IMR-90 (cell line): Measurements from ENCODE around the gene PNKP. TPM values are rescaled to one million over a fixed set of nuclear protein-coding genes. Genes with fewer than 3 reads are reported as not detected.

ENCODE experiments used
- ATAC-seq: fragments of 200-7000 bp; cut with Tn5 transposase; 2 replicates; pipeline ENCODE4 v1.9.1; 2020; ENCODE audit warnings: low read depth, mild to moderate bottlenecking, moderate library complexity
- BruUV-seq: library from RNA; stranded (reverse); fragments of 400-500 nt; replicated peaks from 2 replicates; lab custom pipeline; 2021; lab: Mats Ljungman, UMichigan
- CTCF ChIA-PET: fragments of 300-600 bp; formaldehyde crosslinking; extraction: SDS; loops from one replicate; lab custom pipeline; 2021; ENCODE audit warnings: antibody characterized with exemption; lab: Yijun Ruan, JAX
- POLR2A ChIA-PET: fragments of 300-600 bp; sonication (Branson Sonifier 250); formaldehyde crosslinking; loops from one replicate; lab custom pipeline; 2022; ENCODE audit warnings: antibody characterized with exemption; ENCODE audit not compliant: unreplicated experiment; lab: Charles Lee
- DNase-seq: peaks from one replicate; pipeline ENCODE4 v3.0.0; 2013
- H2AFZ ChIP-seq: replicated peaks from 2 replicates; pipeline ENCODE3; 2013; ENCODE audit warnings: low read length, mild to moderate bottlenecking; ENCODE audit not compliant: poor library complexity
- H2AK5ac ChIP-seq: 2 replicates; pipeline ENCODE4 v1.6.1; 2013; ENCODE audit warnings: low read depth, low read length, inconsistent platforms
- H2AK9ac ChIP-seq: replicated peaks from 2 replicates; pipeline ENCODE3; 2013; ENCODE audit warnings: mild to moderate bottlenecking, low read depth, low read length, moderate library complexity; ENCODE audit not compliant: poor library complexity
- H2BK120ac ChIP-seq: 2 replicates; pipeline ENCODE4 v1.6.1; 2013; ENCODE audit warnings: low read depth, low read length, inconsistent platforms
- H2BK15ac ChIP-seq: 3 replicates; pipeline ENCODE4 v1.6.1; 2013; ENCODE audit warnings: low read depth, low read length, inconsistent platforms
- H2BK20ac ChIP-seq: 2 replicates; pipeline ENCODE4 v1.6.1; 2013; ENCODE audit warnings: low read depth, mild to moderate bottlenecking, inconsistent platforms, low read length, moderate library complexity
- H2BK5ac ChIP-seq: 2 replicates; pipeline ENCODE4 v1.6.1; 2013; ENCODE audit warnings: mild to moderate bottlenecking, low read depth, low read length, inconsistent platforms; ENCODE audit not compliant: poor library complexity, severe bottlenecking
- H3K14ac ChIP-seq: replicated peaks from 2 replicates; pipeline ENCODE4 v1.6.1; 2013; ENCODE audit warnings: low read depth, low read length, inconsistent platforms
- H3K18ac ChIP-seq: 2 replicates; pipeline ENCODE4 v1.6.1; 2013; ENCODE audit warnings: low read depth, low read length, control low read depth
- H3K23ac ChIP-seq: 2 replicates; pipeline ENCODE4 v1.6.1; 2013; ENCODE audit warnings: low read depth, low read length, inconsistent platforms
- H3K27ac ChIP-seq: 2 replicates; pipeline ENCODE4 v1.5.1; 2013; ENCODE audit warnings: mild to moderate bottlenecking, control low read depth, low read length; ENCODE audit not compliant: insufficient read depth
- H3K27me3 ChIP-seq: 2 replicates; pipeline ENCODE4 v1.6.1; 2013; ENCODE audit warnings: low read length; ENCODE audit not compliant: control insufficient read depth, insufficient read depth
- H3K36me3 ChIP-seq: 2 replicates; pipeline ENCODE4 v1.6.1; 2013; ENCODE audit warnings: low read length, mixed read lengths; ENCODE audit not compliant: control insufficient read depth, insufficient read depth
- H3K4ac ChIP-seq: 2 replicates; pipeline ENCODE4 v1.6.1; 2013; ENCODE audit warnings: low read depth, low read length, inconsistent platforms
- H3K4me1 ChIP-seq: 2 replicates; pipeline ENCODE4 v1.6.1; 2013; ENCODE audit warnings: low read length, mixed read lengths; ENCODE audit not compliant: control insufficient read depth, insufficient read depth
- H3K4me2 ChIP-seq: 2 replicates; pipeline ENCODE4 v1.6.1; 2013; ENCODE audit warnings: low read depth, mild to moderate bottlenecking, control low read depth, low read length, moderate library complexity
- H3K4me3 ChIP-seq: 2 replicates; pipeline ENCODE4 v1.5.1; 2013; ENCODE audit warnings: low read depth, mild to moderate bottlenecking, control low read depth, low read length, moderate library complexity; ENCODE audit not compliant: insufficient read depth
- H3K56ac ChIP-seq: 2 replicates; pipeline ENCODE4 v1.6.1; 2013; ENCODE audit warnings: low read length, inconsistent platforms; ENCODE audit not compliant: insufficient read depth; ENCODE audit errors: extremely low read depth
- H3K79me1 ChIP-seq, 2 experiments: 2 replicates each; pipeline ENCODE4 v1.6.1; 2013; ENCODE audit warnings: low read length in 2 of 2, inconsistent platforms in 1 of 2, low read depth in 1 of 2
- H3K9ac ChIP-seq: 2 replicates; pipeline ENCODE4 v1.6.1; 2013; ENCODE audit warnings: low read depth, low read length, control low read depth
- H3K9me1 ChIP-seq: 2 replicates; pipeline ENCODE4 v1.6.1; 2013; ENCODE audit warnings: low read length, inconsistent platforms; ENCODE audit not compliant: insufficient read depth
- H3K9me3 ChIP-seq: 2 replicates; pipeline ENCODE4 v1.6.1; 2013; ENCODE audit warnings: low read length; ENCODE audit not compliant: control insufficient read depth, insufficient read depth
- H4K20me1 ChIP-seq: 2 replicates; pipeline ENCODE4 v1.6.1; 2013; ENCODE audit warnings: low read length, inconsistent platforms; ENCODE audit not compliant: insufficient read depth
- H4K5ac ChIP-seq: 2 replicates; pipeline ENCODE4 v1.6.1; 2013; ENCODE audit warnings: mild to moderate bottlenecking, low read depth, low read length, control low read depth
- H4K8ac ChIP-seq, 2 experiments: 2 replicates each; pipeline ENCODE4 v1.6.1; 2013; ENCODE audit warnings: low read depth in 2 of 2, low read length in 2 of 2, control low read depth in 1 of 2, inconsistent platforms in 1 of 2
- H4K91ac ChIP-seq: 2 replicates; pipeline ENCODE4 v1.6.1; 2013; ENCODE audit warnings: low read depth, low read length, inconsistent platforms; ENCODE audit not compliant: insufficient read depth
- BHLHE40 ChIP-seq: fragments of 150-350 bp; IDR thresholded peaks from 2 replicates; pipeline ENCODE4 v1.6.1; 2016; ENCODE audit warnings: mild to moderate bottlenecking, low read depth, low read length
- CEBPB ChIP-seq: IDR thresholded peaks from 2 replicates; pipeline ENCODE4 v1.6.1; 2012; ENCODE audit warnings: low read depth, low read length, improper control_type of control experiment
- CHD1 ChIP-seq: IDR thresholded peaks from 2 replicates; pipeline ENCODE4 v1.6.1; 2012; ENCODE audit warnings: low read depth, low read length, improper control_type of control experiment
- FOS ChIP-seq: fragments of 150-350 bp; IDR thresholded peaks from 2 replicates; pipeline ENCODE4 v1.6.1; 2016; ENCODE audit warnings: low read depth, low read length
- MAFK ChIP-seq: IDR thresholded peaks from 2 replicates; pipeline ENCODE4 v1.6.1; 2012; ENCODE audit warnings: low read depth, low read length, improper control_type of control experiment
- MAZ ChIP-seq: IDR thresholded peaks from 2 replicates; pipeline ENCODE4 v1.6.1; 2012; ENCODE audit warnings: low read depth, mild to moderate bottlenecking, low read length, improper control_type of control experiment, moderate library complexity, borderline replicate concordance
- NFE2L2 ChIP-seq: fragments of 150-350 bp; IDR thresholded peaks from 2 replicates; pipeline ENCODE4 v1.6.1; 2016; ENCODE audit warnings: low read depth, mild to moderate bottlenecking, low read length
- POLR2A ChIP-seq: IDR thresholded peaks from 2 replicates; pipeline ENCODE4 v1.6.1; 2012; ENCODE audit warnings: mild to moderate bottlenecking, low read depth, low read length
- RCOR1 ChIP-seq: IDR thresholded peaks from 2 replicates; pipeline ENCODE4 v1.6.1; 2012; ENCODE audit warnings: mild to moderate bottlenecking, low read length, improper control_type of control experiment; ENCODE audit not compliant: insufficient replicate concordance
- SMC3 ChIP-seq: fragments of 150-350 bp; IDR thresholded peaks from 2 replicates; pipeline ENCODE4 v1.6.1; 2016; ENCODE audit warnings: low read depth, mild to moderate bottlenecking, antibody characterized with exemption, low read length, moderate library complexity
- WGBS, 2 experiments: methylation state at CpG; one replicate each; pipeline versions ENCODE4 v1.1.5 to v1.1.7; 2013; ENCODE audit warnings: missing lambda C conversion rate in 2 of 2; ENCODE audit not compliant: insufficient read length in 1 of 2; ENCODE audit errors: extremely low coverage in 2 of 2; 5-methylcytosine and 5-hydroxymethylcytosine counted together
- dilution Hi-C: fragments of 300-500 bp; cut with HindIII; formaldehyde crosslinking; loops from one replicate; pipeline ENCODE4 v1.14.3; 2018; ENCODE audit warnings: low sequenced_read_pairs; ENCODE audit not compliant: unreplicated experiment
- in situ Hi-C: fragments of 300-500 bp; cut with MboI; formaldehyde crosslinking; loops from 3 replicates; pipeline ENCODE4 v1.14.3; 2019; ENCODE audit warnings: low sequenced_read_pairs, inconsistent platforms, mixed read lengths
- intact Hi-C: fragments of 100-400 bp; cut with micrococcal nuclease; formaldehyde crosslinking; loops from 2 replicates; pipeline ENCODE4 v1.10.0; 2022
- polyA plus RNA-seq, 3 experiments: library from polyadenylated mRNA; depleted of rRNA; stranded (reverse); fragments of >200 nt; gene quantifications; 2 replicates each; pipeline ENCODE4 v1.2.3, GENCODE V29; 2012; ENCODE audit warnings: low replicate concordance in 1 of 3
- total RNA-seq: library from RNA; depleted of rRNA; stranded (reverse); fragments of >200 nt; gene quantifications from 2 replicates; pipeline ENCODE4 v1.2.3, GENCODE V29; 2012
- TF ChIP-seq, protein P1 (sequence below): fragments of 150-350 bp; IDR thresholded peaks from 2 replicates; pipeline ENCODE4 v1.6.1; 2016; ENCODE audit warnings: low read depth, mild to moderate bottlenecking, low read length, moderate library complexity, borderline replicate concordance
- TF ChIP-seq, protein P2 (sequence below): fragments of 150-350 bp; IDR thresholded peaks from 2 replicates; pipeline ENCODE4 v1.6.1; 2017; ENCODE audit warnings: mild to moderate bottlenecking, antibody characterized with exemption, low read length, low read depth

PNKP gene
- total and polyA plus RNA-seq, 2 of the 4 experiments (the other 2 are of a cell fraction), result 14.2 to 25.0 TPM

DNA sequence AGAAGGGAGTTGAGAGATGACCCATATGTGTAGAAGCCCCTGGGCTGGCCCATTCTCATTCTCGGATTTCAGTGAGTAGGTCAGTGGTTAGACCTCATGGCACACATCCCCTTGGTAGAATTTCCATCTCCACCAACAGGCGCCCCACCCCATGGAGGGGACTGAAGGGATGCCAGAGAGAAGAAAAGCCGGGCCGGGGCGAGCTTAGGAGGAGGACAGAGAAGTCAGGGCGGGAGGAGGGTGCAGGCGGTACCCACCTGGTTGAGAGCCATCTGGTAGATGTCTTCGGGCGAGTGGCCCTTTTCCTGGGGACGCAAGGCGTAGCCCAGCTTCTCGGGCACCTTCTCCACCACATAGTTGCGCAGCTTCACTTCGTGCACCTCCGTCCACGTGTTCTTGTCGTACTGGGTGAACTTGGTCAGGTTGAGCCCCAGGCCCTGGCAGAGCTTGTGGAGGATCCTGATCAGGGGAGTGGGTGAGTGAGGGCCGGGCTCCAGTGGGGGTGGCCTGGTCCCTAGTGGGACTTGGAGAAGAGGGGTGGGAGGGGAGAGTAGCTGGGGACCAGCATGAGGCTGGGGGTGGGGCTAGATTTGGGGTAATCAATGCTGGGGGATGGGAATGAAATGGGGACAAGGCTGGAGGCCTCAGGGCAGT lies 26.8 kb upstream of the PNKP start:
- Histone ChIP-seq H3K9ac (no peak overlapping the region), H3K23ac (no peak overlapping the region), H3K4me3 (no peak overlapping the region), H3K4ac (no peak overlapping the region), H2BK15ac (no peak overlapping the region), H3K79me1 (no peaks in the 10 kb centered on the region), H4K8ac (no peak overlapping the region), H2AK5ac (no peak overlapping the region; the same call in 1 of the 2 replicates), H2BK5ac (no peak overlapping the region), H3K4me1 (peaks cover 10% of the 10 kb centered on the region), H2AK9ac (no peak overlapping the region), H3K14ac (no peak overlapping the region), H3K9me3 (no peaks in the 10 kb centered on the region), H2AFZ (no peak overlapping the region), H3K36me3 (no peaks in the 10 kb centered on the region; the same call in 1 of the 2 replicates), H3K27me3 (peaks cover 8% of the 10 kb centered on the region; the same call in 1 of the 2 replicates), H4K5ac (no peak overlapping the region), H3K9me1 (no peaks in the 10 kb centered on the region), H3K27ac (no peak overlapping the region), H2BK20ac (no peak overlapping the region), H4K20me1 (no peaks in the 10 kb centered on the region), H3K18ac (no peak overlapping the region), H4K91ac (no peak overlapping the region), H3K56ac (no peak overlapping the region), H2BK120ac (no peak overlapping the region), H3K4me2 (no peak overlapping the region)
- DNase-seq, result no peak
- no peak for ATAC-seq
- WGBS, 2 experiments, result 88% methylated on average over 5 of the region's 18 CpGs; no CpG with 5 or more reads in 1 of the 2 experiments
- TF ChIP-seq MAFK, result no peak
- no peak for TF ChIP-seq RCOR1
- no peak for TF ChIP-seq CEBPB
- TF ChIP-seq FOS, result no peak
- no peak for TF ChIP-seq NFE2L2
- TF ChIP-seq SMC3, result no peak
- TF ChIP-seq, protein P1, sequence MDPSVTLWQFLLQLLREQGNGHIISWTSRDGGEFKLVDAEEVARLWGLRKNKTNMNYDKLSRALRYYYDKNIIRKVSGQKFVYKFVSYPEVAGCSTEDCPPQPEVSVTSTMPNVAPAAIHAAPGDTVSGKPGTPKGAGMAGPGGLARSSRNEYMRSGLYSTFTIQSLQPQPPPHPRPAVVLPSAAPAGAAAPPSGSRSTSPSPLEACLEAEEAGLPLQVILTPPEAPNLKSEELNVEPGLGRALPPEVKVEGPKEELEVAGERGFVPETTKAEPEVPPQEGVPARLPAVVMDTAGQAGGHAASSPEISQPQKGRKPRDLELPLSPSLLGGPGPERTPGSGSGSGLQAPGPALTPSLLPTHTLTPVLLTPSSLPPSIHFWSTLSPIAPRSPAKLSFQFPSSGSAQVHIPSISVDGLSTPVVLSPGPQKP, result no peak
- no peak for TF ChIP-seq BHLHE40
- no peak for TF ChIP-seq POLR2A
- no peak for TF ChIP-seq MAZ
- no peak for TF ChIP-seq CHD1
- TF ChIP-seq, protein P2, sequence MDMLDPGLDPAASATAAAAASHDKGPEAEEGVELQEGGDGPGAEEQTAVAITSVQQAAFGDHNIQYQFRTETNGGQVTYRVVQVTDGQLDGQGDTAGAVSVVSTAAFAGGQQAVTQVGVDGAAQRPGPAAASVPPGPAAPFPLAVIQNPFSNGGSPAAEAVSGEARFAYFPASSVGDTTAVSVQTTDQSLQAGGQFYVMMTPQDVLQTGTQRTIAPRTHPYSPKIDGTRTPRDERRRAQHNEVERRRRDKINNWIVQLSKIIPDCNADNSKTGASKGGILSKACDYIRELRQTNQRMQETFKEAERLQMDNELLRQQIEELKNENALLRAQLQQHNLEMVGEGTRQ, result no peak
- CTCF ChIA-PET, result no interaction called here
- intact Hi-C loops (no loop called here), dilution Hi-C loops (no loop called here), in situ Hi-C loops (no loop called here)
- no TSS peak for BruUV-seq
- POLR2A ChIA-PET, result no interaction called here
